Activated T-cell treated with anti-CD3 and anti-CD28 coated beads for 24 hours (primary cell): Measurements from ENCODE around the gene DENND1A.

Source experiments
- DNase-seq: peaks from one replicate; pipeline ENCODE4 v3.0.0-alpha.2; 2020; ENCODE audit warnings: low read depth

The DENND1A gene

GRCh38 chr9:123865226-123866000 is 64.5 kb downstream of the DENND1A start:
- DNase-seq = no peak

GRCh38 chr9:123864251-123864650 is 65.7 kb downstream of the DENND1A start:
- no peak for DNase-seq

DNA sequence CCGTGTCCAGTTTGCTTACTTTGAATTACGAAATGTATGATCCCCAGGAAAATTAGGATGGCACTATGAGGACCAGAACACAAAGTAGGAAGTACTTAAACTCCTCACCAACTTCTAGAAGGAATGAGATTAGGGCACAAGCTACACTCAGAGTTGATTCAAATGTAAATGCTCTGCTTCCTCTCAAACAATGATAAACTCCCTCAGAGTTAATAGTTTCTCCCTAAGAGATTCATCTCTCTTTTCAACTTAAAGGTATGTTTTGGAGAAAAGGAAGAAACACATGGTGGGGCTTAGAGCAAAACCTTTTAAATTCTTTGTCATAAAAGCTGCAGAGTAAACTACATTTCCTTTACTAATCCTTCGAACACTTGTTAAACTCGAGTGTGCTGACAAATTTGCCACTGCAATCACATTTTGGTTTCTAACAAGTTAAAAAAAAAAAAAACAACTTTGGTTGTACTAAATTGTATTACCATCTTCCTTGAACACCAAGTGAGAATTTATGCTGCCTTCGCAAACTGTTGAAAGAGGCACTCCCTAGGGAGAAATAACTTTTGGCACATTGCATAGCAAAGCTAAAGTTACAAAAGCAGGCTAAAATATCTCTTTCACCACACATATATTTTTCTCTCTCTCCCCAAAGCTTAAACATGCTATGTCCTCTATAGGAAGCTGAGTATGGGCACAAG is 66.6 kb downstream of the DENND1A start:
- no peak for DNase-seq

DNA sequence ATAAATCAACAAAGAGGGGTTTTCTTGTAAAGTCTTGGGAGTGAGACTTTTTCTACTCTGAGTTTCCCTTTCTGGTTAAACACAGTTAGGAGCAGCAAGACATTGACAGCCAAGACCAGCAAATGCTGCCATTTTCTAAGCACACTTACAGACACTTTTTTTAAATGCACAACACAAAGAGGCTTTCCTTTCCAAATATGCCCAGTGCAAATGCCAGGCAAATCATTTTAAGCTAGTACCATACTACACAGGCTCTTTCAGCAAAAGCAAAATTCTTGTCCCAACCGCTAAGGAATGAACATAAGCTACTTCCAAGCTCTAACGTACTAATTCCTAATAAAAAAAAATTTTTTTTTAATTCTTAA is 68.2 kb downstream of the DENND1A start:
- no peak for DNase-seq

GRCh38 chr9:123861086-123861755 is 68.7 kb downstream of the DENND1A start:
- DNase-seq = no peak

GRCh38 chr9:123860603-123861002 is 69.3 kb downstream of the DENND1A start:
- no peak for DNase-seq

- no peak for DNase-seq
Measured at GRCh38 chr9:123852403-123852802, 77.5 kb downstream of the DENND1A start.

DNA sequence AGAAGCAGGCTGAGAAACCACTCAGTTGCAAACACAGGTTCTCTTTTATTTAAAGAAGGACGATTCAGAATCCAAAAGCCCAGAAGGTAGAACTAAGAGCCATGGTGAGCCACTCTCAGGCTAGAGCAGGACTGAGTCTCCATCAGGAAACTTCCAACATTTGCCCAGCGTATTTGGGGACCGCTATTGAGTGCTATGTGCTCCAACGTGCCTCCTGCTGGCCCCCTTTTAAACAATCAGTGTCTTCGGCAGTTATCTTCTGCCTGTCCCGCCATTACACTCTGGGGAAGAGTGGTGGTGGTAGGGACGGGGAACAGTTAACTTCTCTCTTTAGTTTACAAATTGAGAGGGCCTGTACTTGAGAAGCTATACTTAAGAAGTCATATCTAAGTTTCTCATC is 78.1 kb downstream of the DENND1A start:
- no peak for DNase-seq

GRCh38 chr9:123848447-123849085 is 81.4 kb downstream of the DENND1A start:
- no peak for DNase-seq

DNA sequence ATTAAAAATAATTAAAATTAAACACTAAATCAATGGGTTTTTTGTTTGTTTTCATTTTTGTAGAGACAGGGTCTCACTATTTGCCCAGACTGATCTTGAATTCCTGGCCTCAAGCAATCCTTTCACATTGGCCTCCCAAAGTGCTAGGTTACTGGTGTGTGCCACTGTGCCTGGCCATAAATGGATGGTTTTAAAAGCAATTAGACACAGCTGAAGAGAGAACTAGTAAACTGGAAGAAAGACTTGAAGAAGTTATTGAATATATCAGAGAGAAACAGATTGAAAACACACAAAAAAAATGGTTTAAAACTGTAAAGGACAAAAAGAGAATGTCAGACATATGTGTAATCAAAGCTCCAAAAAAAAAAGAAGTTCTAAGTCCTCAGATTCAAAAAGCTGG is 83.0 kb downstream of the DENND1A start:
- no peak for DNase-seq

DNA sequence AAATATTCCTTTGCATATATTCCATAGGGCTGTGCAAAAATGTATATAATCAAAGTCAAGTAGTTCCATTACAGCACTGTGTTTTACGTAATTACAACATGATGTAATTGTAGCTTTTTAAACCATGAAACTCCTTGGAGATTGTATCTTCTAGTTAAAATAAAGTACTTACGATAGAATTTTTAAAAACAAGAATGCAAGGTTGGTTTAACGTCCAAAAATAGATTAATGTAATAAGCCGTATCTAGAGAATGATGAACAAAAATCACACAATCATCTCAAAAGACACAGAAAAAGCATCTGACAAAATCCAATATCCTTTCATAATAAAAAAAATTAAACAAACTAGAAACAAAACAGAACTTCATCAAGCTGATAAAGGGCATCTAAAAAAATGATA is 86.2 kb downstream of the DENND1A start:
- DNase-seq = no peak

DNA sequence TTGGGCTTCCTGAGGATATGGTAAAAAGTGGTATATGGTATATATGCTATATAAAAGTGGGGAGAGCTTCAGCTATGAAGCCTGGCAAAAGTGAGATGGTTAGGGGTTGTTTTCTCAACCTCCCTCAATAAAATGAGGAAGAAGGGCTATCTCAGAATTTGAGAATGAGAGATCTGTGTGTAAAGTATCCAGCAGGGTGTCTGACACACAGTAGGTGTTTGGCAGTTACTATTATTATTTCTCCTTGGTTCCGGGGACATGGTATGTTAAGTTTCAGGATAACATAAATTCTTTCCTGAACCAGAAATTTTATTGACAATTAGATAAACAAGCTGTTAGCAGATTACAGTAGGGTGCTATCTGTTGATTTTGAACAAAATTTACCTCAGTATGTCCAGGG is 94.1 kb downstream of the DENND1A start:
- DNase-seq = no peak

DNA sequence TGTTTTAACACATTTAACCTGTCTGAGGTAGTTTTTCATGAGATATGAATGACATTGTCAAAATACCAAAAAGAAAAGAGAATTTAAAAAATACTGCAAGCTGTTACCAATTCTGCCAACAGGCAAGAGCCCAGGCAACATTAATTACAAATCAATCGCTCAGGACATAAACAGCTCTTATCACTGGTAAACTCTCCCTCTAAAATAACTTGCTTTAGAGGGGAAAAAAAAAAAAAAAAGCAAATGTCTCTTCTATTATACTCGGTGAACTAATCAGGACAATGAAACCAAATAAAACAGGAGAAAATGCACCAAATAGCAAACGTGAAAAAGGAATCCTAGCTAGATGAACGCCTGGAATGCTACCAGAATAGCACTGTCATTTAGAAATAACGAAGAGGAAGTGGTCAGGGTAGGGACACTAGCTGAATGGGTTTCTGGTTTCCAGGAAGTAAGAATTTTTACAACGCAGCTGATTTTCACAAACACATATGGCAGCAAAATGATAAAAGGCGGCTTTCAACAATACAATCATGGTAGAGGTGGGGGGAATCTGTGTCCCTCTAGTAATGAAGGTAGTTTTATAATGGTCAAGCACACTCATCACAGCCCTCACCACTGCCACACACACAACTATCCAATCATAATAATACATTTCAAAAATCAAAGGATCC is 94.9 kb downstream of the DENND1A start:
- no peak for DNase-seq

- no peak for DNase-seq
Measured at GRCh38 chr9:123834218-123834888, 95.6 kb downstream of the DENND1A start.

DNA sequence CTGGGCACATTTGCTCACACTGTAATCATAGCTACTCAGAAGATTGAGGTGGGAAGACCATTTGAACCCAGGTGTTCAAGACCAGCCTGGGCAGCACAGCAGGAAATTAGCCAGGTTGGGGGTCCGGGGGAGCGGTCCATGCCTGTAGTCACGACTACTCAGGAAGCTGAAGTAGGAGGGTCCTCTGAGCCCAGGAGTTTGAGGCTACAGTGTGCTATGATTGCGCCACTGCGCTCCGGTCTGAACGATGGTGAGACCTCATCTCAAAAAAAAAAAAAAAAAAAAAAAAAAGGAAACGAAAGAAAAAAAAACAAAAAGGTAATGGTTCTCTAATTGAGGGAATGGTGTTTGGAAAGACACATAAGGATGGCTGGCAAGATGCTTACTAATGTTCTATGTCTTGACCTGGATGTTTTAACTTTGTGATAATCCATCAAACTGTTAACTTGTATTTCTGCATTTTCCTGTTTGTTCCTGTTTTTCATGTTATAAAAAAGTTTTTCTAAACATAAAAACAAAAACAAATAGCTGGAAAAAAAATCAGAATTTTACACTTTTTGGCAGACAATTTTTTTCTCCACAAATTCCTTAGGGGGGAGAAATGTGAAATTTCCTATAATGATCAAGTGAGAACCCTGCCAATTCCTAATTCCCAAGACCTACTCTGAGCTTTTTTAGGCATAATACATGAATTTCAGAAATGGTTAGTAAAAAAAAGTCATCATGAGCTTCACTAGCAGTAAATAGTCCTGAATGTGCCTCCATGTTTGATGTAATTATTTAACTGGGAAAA is 96.9 kb downstream of the DENND1A start:
- no peak for DNase-seq

DNA sequence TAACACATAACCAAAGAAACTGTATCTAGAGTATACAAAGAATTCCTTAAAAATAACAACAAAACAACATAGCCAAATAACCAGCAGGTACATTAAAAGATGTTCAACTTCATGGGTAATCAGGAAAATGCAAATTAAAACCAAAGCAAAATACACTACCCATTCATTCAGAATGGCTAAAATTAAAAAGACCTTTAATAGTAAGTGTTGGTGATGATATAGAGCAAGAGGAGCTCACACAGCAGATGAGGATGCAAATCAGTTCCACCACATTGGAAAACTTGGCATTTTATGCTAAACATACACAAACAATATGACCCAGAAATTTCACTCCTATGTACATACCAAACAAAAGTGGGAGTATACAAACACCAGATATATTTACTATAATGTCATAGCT is 97.8 kb downstream of the DENND1A start:
- no peak for DNase-seq

DNA sequence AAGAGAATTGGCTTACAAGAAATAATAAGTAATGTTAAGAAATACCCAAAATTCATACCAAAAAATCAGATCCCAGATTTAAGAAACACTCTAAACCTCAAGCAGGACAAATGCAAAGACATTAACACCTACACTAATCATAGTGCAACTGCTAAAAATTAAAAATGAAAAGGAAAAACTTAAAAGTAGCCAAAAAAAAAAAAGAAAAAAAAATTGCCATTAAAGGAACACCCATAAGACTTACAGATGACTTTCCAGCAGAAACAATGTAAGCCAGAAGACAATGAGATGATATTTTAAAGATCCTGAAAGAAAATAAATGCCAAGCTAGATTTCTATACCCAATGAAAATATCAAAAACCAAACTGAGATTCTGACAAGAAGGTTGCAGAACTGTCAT is 101.5 kb downstream of the DENND1A start:
- DNase-seq = no peak

DNA sequence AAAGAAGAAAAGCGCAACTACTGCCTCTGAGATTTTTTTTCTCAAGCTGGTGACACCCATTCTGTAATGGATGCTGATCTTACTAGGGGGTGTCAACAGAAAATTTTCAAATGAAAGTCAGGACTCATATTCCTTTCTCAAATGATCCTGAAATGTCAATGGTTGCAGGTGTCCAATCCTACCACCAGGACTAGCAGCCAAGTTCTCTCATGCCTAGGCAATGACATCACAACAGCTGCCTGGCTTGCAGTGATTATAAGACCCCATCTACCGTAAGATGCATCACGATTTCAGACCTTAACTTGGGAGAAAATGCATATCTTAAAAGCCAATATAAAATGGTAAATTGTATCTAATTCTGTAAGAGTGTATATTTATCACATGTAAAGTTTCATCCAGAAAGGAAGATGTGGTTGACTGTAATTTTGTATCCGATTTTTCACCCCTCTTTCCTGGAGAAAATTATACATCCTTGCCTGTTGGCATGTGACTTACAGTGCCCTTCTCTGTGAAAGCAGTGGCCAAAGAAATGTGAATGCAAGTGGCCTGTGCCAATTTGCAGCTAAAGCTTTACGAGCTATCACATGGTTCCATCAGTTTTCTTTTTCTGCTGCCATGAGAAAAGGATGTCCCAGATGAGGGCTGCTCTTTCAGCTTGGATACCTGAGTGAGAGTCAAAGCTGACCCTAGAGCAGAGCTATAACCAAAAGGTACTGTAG is 104.4 kb downstream of the DENND1A start:
- DNase-seq = no peak

DNA sequence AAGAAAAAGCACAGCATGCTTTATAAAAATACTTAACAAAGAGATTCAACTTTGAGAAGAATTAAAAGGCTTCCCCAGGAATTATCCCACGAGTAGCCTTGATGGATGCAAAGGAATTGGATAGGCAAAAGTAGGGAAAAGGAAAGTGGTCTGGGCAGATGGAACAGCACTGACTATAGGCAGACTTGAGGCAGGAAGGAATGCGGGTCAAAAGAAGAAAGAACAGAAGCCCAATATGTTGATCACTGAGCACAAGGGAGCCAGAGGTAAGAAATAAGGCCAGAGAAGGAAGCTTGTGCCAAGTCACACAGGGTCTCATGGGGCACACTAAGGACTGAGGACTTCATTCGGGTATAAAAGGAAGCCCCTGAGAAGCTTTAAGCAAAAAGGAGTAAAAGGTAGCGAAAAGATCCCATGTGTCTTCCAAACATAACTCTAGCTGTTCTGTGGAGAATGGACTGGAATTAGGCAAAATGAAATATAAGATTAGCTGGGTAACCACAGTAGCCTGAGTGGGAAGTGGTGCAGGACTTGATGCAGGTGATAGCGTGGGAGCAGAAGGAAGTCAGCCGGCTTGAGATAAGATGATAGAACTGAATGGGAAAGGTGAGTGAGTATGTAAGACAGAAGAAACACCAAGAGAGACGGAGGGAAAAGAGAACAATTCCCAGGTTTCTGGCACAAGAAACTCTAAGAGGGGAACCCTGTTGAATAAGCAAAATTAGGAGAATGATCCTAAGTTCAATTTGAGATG is 106.6 kb downstream of the DENND1A start:
- DNase-seq = no peak
